AG08396 (cell line): ENCODE results near the gene KANSL2.
"Not testable (repeated sequence)": the region's sequence is repeated elsewhere in the genome, so short reads cannot be mapped to it uniquely, and the experiment has no call there.

Experiments used
- DNase-seq: peaks from one replicate; pipeline ENCODE4 v3.0.0; 2012; ENCODE audit warnings: low spot score, mixed read lengths

Gene KANSL2

DNA sequence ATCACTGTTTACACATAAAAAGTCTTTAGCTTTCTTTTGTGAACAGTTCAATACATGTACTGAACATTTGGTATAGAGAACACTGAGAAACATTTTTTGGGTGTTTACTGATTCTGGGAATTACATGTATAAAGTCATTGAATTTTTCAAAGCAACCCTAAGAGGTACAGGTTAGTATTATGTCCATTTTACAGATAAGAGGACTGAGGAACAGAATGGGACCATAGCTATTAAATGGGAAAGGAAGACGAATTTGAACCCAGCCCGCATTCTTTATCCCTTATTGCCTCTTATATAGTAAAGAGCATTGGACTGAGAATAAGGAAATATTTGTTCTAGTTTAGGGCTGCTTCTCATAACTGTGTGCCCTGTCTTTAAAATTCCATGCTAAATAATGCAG lies 889 bp upstream of the KANSL2 start:
- no peak for DNase-seq

DNA sequence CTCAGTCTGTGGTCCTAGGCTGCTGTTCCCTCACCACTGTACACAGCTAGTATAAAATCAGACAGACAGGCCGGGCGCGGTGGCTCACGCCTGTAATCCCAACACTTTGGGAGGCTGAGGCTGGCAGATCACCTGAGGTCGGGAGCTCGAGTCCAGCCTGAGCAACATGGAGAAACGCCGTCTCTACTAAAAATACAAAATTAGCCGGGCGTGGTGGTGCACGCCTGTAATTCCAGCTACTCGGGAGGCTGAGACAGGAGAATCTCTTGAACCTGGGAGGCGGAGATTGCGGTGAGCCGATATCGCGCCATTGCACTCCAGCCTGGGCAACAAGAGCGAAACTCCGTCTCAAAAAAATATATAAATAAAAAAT lies 481 bp upstream of the KANSL2 start:
- DNase-seq = not testable (repeated sequence)

DNA sequence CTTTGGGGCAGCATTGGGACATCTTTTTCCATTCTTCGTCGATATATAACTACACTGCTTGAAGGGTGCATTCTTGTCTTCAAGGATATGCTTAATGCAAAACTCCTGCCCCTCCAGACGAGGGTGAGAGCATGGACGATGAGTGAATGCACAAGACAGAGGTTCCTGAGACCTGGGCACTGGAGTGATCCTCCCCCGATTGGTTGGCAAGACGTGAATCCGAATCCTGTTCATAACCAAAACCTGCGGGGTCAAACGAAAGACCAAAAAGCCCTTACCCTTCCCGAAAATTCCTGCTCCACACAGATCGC lies 684 bp downstream of the KANSL2 start:
- peak; percentile 17 for DNase-seq

DNA sequence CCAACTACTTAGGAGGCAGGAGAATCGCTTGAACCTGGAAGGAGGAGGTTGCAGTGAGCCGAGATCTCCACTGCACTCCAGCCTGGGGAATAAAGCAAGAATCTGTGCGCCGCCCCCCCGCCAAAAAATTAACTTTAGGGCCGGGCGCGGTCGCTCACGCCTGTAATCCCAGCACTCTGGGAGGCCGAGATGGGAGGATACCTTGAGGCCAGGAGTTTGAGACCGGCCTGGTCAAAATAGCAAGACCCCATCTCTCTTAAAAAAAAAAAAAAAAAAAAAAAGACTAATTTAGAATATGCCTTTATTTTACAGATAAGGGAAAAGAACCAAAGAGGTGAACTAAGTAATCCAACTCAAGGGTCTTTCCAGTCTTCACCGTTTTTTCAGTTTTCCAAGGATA lies 1.2 kb downstream of the KANSL2 start:
- no peak for DNase-seq

DNA sequence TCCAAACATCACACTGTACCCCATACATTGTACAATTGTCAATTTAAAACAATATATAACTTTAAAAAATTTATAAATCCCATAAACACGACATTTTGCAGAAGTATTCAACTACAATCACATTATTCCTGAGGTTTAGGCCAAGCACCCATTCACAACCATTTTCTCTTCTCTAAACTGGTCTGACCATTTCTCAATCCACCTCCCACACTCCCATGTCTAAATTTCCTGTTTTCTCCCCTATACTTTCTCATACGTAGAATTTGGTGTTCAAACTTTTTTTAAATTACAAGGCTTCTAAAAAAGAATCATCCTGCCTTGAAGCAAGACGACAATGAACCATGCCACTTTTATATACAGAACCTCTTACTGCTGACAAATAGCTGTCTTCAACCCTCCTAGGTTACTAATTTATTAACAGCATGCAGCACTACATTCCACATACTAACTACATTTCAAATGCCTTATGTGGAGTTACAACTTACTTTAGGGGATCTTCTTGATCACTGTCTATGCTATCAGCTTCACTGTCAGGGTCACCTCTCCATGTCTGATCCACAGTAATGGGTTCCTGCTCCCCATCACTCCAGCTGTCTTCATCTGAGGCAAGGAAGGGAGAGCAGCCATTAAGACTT lies 3.4 kb downstream of the KANSL2 start:
- DNase-seq = no peak

DNA sequence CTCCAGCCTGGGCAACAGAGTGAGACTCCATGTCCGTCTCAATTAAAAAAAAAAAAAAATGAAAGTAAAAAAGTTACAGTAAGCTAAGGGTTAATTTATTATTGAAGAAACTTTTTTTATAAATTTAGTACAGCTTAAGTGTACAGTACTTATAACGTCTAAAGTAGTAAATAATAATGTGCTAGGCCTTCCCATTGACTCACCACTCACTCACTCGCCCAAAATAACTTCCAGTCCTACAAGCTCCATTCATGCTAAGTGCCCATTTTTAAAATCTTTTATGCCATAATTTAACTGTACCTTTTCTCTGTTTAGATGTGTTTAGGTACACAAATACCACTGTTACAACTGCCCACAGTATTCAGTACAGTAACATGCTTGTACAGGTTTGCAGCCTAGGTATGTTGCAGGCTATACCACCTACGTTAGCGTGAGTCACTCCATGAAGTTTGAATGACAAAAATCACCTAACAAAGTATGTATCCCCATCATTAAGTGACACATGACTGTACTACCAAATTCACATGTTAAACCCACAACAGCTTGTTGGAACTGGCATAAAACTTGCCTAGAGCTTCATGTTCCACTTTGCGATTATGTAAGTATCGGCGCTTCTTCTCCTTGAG lies 10.7 kb downstream of the KANSL2 start:
- no peak for DNase-seq

DNA sequence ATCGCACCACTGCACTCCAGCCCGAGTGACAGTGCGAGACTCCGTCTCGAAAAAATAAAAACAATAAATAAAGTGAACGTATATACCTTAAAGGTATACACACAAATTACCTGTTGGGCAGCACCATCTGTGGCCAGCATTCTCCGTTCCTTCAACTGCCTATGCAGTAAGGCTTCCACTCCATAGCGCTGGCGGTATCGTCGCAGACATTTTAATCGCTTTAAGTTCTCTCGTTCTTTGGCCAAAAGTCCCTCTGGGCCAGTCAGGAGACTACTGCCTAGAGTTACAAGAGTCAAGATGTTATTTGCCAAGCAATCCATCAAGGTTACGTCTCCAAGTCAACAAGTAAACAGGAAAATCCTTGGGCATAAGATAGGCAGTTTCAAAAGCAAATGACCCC lies 13.0 kb downstream of the KANSL2 start:
- DNase-seq = no peak

DNA sequence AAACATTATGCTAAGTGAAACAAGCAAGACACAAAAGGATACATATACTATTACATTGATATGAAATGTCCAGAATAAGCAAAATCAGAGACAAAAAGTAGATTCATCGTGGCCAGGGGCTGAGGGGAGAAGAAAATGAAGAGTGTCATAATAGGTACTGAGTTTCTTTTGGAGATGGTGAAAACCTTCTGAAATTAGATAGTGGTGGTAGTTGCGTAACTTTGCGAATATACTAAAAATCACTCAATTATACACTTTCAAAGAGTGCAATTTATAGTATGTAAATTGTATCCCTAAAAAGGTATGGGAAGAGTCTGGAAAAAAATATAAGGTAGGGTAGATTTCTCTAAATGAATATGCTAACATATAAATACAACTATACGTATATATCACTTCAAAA lies 22.2 kb downstream of the KANSL2 start:
- DNase-seq = no peak

DNA sequence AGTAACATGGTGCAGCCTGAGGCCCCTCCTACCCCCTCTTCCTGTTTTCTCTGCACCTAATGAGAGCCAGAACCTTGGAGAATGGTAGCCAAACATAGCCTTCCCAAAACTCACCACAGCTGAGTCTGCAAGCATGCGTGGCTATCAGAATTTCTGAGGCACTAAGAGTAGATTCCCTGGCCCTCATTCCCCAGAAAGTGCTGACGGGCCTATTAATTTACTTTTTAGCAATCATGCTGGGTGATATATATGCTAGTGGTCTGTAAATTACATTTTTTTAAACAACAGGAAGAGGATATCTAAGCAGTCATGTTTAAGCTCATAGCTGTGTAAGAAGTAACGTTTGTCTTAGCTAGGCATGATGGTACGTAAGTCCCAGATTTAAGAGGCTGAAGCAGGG lies 30.4 kb downstream of the KANSL2 start:
- no peak for DNase-seq

DNA sequence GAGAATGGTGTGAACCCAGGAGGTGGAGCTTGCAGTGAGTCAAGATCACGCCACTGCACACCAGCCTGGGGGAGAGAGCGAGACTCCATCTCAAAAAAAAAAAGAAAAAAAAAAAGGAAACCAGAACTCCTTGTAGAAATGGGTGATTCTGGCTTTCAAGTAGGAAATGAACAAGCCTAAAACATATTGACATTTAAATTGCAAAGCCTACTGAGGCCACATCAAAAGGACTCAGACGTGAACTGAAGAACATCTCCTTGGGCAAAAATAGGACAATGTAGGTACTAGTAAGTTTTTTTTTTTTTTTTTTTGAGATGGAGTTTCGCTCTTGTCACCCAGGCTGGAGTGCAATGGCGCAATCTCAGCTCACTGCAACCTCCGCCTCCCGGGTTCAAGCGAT lies 36.7 kb downstream of the KANSL2 start:
- DNase-seq = not testable (repeated sequence)

DNA sequence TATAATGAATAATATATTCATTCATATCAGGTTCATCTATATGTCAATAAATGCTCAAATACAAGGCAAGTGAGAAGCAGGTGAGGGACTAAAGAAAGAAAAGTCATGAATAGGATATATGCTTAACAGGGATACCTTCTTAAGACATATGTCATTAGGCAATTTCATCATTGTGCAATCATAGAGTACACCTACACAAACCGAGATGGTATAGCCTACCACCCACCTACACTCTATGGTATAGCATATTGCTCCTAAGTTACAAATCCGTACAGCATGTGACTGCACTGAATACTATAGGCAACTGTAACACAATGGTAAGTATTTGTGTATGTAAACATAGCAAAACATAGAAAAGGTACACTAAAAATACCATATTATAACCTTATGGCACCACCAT lies 39.0 kb downstream of the KANSL2 start:
- no peak for DNase-seq

DNA sequence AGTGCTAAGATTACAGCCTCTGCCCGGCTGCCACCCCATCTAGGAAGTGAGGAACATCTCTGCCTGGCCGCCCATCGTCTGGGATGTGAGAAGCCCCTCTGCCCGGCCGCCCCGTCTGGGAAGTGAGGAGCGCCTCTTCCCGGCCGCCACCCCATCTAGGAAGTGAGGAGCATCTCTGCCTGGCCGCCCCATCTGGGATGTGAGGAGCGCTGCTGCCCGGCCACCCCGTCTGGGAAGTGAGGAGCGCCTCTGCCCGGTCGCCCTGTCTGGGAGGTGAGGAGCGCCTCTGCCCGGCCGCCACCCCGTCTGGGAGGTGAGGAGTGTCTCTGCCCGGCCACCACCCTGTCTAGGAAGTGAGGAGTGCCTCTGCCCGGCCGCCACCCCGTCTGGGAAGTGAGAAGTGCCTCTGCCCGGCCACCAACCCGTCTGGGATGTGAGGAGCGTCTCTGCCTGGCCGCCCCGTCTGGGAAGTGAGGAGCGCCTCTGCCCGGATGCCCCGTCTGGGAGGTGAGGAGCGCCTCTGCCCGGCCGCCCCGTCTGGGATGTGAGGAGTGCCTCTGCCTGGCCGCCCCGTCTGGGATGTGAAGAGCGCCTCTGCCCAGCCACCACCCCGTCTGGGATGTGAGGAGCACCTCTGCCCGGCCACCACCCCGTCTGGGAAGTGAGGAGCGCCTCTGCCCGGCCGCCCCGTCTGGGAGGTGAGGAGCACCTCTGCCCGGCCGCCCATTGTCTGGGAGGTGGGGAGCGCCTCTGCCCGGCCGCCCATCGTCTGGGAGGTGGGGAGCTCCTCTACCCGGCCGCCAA lies 40.1 kb downstream of the KANSL2 start:
- not testable (repeated sequence) for DNase-seq

DNA sequence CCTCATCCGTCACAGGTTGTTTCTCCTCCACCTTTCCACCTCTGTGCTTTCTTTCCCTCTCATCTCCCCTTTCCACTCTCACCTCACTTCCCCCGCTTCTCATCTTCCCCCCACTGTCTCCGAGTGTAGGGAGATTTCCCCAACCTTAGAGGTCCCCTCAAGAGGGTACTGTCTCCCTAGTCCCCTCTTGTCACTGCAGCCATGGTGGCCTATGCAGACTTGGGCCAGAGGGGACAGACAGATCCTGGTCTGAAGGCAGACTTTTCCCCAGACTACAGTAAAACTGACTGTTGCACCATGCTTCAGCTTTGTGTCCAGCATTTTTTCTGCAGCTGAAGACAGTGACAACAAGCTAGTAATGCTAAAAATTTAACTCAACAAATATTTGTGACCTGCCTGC lies 41.2 kb downstream of the KANSL2 start:
- DNase-seq = no peak

DNA sequence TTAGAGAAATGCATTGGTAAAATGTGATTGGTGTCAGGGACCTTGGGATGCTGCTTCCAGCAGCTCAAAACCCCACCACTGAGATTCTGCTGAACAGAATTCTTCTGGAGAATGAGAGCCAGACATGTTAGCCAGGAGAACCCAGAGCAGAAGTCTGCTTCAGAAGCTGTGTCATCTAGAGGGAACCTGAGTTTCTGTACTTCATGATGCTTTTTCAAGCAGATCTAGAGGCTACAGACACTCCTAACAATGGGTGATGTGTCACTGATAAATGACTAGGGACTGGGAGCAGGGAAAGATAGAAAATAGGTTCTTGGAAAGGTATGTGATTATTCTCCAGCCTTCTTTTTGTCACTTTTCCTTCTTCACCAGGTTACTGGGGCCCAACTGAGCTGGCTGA lies 41.6 kb downstream of the KANSL2 start:
- no peak for DNase-seq

DNA sequence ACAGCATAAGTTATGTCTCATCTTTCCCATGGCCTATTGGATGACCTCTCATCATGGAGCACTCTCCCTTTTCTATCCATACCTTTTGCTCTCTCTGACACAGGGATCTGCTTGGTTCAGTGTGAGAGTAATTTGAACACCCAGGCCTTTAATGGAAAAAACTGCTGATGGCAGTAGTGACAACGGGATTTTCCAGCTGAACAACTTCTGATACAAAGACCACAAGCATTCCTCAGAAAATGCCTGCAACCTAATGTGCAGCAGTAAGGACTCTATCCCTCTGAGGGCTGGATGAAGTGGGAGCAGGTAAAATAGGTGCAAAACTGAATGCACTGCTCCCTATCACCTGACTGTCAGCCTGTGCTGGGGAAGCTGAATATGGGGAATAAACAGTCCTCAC lies 51.0 kb downstream of the KANSL2 start:
- DNase-seq = no peak

DNA sequence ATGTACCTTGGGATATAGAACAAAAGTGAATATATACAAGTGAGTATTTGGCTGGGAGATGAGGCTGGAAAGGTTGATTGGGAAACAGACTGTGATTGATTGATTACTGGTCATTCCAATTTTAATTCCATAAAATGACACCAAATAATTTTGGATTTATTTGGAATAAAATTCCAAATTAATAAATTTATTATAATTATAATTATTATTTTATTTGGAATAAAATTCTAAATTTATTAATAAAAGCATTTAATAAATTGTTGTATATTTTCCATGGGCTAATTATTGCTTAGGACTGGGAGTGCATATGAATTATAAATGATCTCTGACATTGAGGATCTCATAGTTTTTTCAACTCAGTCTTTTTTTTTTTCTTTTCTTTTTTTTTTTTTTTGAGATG lies 51.7 kb downstream of the KANSL2 start:
- no peak for DNase-seq

DNA sequence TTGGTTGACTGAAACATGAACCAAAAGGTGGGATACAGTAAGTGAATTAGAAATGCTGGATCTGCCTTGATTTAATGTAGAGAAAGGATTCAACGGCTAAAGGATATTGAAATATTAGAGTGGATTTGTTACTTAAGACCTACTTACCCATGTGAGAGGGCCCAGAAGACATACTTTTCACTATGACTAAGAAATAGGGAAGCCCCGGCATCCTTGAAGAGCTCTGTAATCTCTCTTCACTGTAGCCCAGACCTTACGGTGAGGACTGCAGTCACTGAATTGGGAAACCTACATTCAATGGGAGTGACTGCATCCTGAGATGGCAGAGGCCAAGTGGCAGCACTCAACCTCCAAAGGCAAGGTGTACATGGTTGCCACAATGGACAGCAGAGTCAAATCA lies 52.5 kb downstream of the KANSL2 start:
- DNase-seq = no peak

DNA sequence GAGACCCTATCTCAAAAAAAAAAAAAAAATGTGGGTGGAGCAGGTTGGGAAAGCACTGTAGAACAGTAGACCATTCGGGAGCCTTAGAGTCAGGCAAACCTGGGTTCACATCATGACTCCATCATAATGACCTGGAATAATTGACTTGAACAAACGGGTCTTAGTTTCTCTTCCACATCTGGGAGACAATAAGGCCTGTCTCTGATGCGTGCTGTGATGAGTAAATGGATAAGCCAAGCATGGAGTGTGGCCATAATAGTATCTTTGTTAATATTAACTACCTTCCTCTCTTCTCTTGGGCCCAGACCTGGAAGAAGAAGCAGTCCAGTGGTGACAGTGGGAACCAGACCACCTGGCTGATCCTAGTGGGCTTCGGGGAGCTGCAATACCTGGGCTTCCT lies 54.5 kb downstream of the KANSL2 start:
- no peak for DNase-seq

DNA sequence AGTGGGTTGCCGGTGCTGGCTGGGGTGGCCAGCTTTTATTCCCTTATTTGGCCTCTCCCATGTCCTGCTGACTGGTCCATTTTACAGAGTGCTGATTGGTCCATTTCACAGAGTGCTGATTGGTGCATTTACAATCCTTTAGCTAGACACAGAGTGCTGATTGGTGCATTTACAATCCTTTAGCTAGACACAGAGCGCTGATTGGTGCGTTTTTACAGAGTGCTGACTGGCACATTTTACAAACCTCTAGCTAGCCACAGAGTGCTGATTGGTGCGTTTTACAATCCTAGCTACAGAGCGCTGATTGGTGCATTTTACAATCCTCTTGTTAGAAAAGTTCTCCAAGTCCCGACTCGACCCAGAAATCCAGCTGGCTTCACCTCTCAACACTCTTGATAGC lies 59.0 kb downstream of the KANSL2 start:
- not testable (repeated sequence) for DNase-seq

DNA sequence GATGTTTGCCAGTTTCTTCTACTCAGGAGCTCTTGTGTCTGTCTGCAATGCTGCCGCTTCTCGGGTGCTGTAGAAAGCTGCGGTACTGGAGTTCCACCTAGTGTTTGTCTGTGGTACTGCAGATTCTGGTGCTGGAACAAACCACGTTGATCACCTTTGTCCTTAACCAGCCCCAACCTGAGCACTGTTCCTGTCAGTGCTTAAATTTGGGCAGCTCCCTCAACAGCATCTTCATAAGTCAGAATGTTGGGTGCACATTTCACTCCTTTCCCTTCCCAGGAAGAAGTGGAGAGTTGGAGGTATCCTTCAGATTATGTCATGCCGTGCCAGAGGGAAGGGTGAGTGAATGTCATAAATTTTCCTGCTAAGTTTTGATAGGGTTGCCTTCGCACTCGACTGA lies 63.5 kb downstream of the KANSL2 start:
- DNase-seq = peak; percentile 77

DNA sequence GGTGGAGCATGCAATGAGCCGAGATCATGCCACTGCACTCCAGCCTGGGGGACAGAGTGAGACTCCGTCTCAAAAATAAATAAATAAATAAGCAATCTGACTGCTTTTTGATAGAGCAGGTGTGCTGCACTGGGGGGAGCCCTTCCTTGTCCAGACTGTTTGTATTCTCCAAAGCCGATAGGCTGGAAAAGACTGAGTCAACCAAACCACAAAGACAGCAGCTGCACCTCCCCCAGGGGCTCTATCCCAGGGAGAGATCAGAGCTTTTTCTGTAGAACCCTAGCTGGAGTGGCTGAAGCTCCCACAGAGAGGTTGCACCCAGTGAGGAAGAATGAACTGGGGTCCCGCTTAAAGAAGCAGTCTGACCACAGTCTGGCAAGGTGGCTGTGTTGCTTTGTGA lies 66.4 kb downstream of the KANSL2 start:
- no peak for DNase-seq

DNA sequence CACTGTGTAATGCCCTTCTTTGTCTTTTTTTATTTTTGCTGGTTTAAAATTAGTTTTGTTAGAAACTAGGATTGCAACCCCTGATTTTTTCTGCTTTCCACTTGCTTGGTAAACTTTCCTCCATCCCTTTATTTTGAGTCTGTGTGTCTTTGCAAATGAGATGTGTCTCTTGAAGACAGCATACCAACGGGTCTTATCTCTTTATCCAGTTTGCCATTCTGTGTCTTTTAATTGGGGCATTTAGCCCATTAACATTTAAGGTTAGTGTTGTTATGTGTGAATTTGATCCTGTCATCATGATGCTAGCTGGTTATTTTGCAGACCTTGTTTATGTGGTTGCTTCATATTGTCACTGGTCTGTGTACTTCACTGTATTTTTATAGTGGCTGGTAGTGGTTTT lies 68.7 kb downstream of the KANSL2 start:
- no peak for DNase-seq
